Measurements from ENCODE around the gene TMEM196.
"Not testable (repeated sequence)": the region's sequence is repeated elsewhere in the genome, so short reads cannot be mapped to it uniquely, and the experiment has no call there.

Gene TMEM196

GRCh38 chr7:19707240-19707639, 66.2 kb downstream of the TMEM196 start:
- no peak for FAIRE-seq

GRCh38 chr7:19705663-19706062, 67.8 kb downstream of the TMEM196 start:
- FAIRE-seq (no peak), DNase-seq (ENCODE audit: low spot score) (no peak)

More at GRCh38 chr7:19707240-19707639, 66.2 kb downstream of the TMEM196 start:
- DNase-seq (ENCODE audit: low spot score): peak; percentile 17

DNA sequence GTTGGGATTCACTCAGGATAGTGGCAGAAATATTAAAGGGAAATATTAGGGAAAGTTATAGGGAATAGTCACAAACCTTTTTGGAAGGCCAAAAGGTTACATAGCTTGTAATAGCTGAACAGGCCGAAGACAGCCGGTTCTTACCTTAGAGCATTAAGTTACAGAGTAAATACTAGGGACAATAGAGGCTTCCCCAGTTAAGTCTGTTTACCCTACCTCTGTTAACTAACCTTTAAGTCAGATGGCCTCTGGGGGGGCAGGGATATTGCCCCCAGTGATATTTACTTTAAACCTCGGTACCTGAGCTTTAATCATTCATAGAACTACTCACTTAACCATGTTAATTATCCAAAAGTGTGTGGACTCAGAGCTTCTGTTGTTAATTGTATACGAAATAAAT, 71.9 kb downstream of the TMEM196 start:
- no peak for FAIRE-seq
- DNase-seq (ENCODE audit: low spot score): no peak

DNA sequence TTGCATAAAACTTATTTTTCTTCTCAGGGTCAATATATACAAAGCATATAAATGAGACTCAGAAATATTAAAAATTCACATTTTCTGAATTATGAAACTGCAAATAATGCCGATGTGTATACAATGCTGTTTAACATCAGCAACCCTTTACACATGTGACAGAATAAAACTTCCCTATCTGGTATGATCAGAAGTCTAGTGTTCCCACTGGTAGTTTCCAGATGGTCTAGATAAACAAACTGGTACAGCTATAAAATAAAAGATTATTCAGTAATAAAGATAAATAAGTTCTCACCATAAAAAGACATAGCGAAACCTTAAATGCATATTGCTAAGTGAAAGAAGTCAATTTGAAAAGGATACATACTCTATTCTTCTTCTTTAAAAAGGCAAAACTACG, 72.5 kb downstream of the TMEM196 start:
- DNase-seq (ENCODE audit: low spot score) (no peak), FAIRE-seq (no peak)

GRCh38 chr7:19698331-19698730, 75.1 kb downstream of the TMEM196 start:
- FAIRE-seq (no peak), DNase-seq (ENCODE audit: low spot score) (no peak)

DNA sequence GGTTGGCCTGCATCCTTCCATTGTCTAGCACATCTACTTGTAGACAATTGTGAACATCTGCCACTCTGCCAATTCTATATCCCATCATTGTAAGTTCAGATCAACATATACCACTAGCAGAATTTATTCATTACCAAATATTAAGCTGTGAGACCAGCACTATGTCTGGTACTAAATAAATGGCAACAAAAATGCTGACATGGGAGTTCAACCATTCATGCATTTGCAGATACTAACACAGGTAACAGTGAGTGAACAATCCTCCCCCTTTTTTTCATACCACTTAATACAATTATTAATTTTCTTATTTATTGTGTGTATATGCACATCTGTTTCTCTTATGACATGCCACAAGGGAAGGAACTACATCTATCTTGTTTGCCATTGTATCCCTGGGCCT, 76.5 kb downstream of the TMEM196 start:
- no peak for FAIRE-seq

DNA sequence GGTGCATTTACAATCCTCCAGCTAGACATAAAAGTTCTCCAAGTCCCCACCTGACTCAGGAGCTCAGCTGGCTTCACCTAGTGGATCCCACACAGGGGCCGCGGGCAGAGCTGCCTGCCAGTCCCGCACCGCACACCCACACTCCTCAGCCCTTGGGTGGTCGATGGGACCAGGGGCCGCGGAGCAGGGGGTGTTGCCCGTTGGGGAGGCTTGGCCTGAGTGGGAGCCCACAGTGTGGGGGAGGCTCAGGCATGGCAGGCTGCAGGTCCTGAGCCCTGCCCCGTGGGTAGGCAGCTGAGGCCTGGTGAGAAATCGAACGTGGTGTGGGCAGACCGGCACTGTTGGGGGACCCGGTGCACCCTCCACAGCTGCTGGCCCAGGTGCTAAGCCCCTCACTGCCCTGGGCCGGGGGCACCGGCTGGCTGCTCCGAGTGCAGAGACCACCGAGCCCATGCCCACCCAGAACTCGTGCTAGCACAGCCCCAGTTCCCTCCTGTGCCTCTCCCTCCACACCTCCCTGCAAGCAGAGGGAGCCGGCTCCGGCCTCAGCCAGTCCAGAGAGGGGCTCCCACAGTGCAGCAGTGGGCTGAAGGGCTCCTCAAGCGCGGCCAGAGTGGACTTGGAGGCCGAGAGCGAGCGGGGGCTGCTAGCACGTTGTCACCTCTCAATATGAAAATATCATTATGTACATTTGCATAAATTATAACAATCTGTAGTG, 81.1 kb downstream of the TMEM196 start:
- FAIRE-seq (no peak), DNase-seq (ENCODE audit: low spot score) (no peak)

More for the DNA sequence above, 76.5 kb downstream of the TMEM196 start:
- DNase-seq (ENCODE audit: low spot score): no peak

DNA sequence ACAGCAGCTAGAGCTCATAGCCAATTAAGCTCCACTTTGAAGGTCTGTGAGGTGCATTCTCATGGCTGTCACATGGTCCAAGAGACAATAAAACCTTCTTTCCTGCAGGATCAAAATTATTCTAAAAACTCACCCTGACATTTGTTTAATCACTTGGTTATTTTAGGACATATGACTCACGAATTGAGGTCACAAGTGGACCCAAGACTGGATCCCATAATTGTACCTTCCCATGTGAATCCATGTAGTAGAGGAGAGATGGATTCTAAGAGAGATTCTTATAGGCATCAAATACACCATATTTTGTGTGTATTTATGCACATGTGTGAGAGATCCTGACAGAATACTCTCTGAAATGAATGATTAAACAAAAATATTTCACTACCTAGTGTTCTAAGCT, 82.7 kb downstream of the TMEM196 start:
- no peak for FAIRE-seq
- DNase-seq (ENCODE audit: low spot score): no peak

DNA sequence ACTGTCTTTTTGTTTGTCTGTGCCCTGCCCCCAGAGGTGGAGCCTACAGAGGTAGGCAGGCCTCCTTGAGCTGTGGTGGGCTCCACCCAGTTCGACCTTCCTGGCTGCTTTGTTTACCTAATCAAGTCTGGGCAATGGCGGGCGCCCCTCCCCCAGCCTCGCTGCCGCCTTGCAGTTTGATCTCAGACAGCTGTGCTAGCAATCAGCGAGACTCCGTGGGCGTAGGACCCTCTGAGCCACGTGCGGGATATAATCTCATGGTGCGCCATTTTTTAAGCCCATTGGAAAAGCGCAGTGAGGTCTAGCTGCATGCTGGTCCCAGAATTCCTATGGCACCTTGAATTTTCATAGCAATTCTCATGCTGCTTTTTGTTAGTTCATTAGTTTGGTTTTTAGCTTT, 84.3 kb downstream of the TMEM196 start:
- FAIRE-seq; DNase-seq (ENCODE audit: low spot score): not testable (repeated sequence)

- DNase-seq (ENCODE audit: low spot score) (no peak), FAIRE-seq (no peak)
Measured at GRCh38 chr7:19681596-19681995, 91.8 kb downstream of the TMEM196 start.

DNA sequence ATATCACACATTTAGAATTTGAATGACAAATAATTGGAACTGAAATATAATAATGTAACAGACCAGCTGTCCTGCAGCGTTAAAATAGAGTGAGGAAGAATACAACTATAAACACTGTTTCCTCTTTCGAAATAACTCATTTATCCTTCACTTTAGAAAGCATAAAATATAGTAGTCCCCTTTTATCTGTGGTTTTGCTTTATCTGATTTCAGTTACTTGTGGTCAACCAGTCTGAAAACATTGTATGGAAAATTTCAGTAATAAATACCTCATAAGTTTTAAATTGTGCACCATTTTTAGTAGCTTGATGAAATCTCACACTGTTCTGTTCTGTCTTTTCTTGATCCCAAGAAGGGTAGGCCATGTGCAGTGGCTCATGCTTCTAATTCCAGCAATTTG, 96.2 kb downstream of the TMEM196 start:
- FAIRE-seq (no peak), DNase-seq (ENCODE audit: low spot score) (no peak)

- no peak for DNase-seq (ENCODE audit: low spot score)
- FAIRE-seq: no peak
Measured at GRCh38 chr7:19675816-19676215, 97.6 kb downstream of the TMEM196 start.

DNA sequence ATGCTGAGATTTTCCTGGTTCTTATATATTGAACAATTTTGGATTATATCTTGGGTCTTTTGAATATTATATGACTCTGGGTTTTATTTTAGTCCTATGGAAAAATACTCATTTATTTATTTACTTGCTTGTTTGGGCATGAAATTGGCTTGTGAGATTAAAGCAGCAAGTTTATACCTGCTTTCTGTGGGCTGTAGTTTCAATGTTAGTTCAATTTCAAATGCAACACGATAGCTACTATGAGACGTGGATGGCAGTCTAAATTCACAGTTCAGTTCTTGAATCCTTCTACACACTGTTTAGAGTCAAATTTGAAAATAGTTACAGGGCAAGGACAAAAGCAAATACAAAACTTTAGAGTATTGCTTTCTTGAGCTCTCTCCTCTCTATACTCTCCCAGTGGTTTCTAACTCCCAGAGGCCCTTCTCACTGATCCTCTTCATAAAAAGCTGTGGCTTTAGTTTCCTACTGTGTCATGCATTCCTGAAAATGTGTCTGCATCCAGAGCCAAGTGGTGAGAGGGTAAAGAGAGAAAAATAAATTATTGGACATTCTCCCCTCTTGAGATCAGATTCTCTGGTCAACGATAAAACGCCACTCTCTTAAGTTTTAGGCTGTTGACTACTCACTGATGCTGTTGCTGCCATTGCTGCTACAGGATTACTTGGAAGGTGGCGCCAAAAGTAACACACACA, 99.0 kb downstream of the TMEM196 start:
- DNase-seq (ENCODE audit: low spot score) (no peak), FAIRE-seq (no peak)

DNA sequence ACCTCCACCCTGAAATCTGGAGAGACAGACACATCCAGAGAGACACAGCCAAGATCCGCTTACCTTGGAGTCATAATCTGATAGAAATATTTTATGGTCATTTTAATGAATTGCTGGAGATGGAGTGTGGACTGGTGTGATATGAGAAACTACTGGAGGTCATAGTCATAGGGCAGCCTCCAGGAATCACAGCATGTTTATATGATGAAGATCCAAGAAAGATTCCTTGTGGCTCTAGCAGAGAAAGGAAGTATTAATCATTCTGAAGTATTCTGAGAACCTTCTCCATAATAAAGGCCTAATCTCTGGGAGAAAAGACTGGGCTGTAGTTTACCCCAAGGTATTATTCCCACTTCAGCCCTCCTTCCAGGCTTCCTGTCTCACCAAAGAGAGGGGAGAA, 102.6 kb downstream of the TMEM196 start:
- FAIRE-seq: no peak
- no peak for DNase-seq (ENCODE audit: low spot score)
